Neural progenitor cell (in vitro differentiated cells): Measurements from ENCODE around the gene SMTNL2.

Source experiments
- EZH2 ChIP-seq: fragments of 200-600 bp; sonication (generic); IDR thresholded peaks from 2 replicates; pipeline ENCODE4 v1.6.1; 2017; ENCODE audit warnings: antibody characterized with exemption, mild to moderate bottlenecking, moderate library complexity
- EZH2phosphoT487 ChIP-seq: fragments of 200-600 bp; sonication (generic); IDR thresholded peaks from 2 replicates; pipeline ENCODE4 v1.6.1; 2017; ENCODE audit warnings: antibody characterized with exemption
- TF ChIP-seq, protein P1 (sequence below): fragments of 200-600 bp; sonication (generic); IDR thresholded peaks from 2 replicates; pipeline ENCODE4 v1.5.1; 2017; ENCODE audit warnings: antibody characterized with exemption, mild to moderate bottlenecking

DNA sequence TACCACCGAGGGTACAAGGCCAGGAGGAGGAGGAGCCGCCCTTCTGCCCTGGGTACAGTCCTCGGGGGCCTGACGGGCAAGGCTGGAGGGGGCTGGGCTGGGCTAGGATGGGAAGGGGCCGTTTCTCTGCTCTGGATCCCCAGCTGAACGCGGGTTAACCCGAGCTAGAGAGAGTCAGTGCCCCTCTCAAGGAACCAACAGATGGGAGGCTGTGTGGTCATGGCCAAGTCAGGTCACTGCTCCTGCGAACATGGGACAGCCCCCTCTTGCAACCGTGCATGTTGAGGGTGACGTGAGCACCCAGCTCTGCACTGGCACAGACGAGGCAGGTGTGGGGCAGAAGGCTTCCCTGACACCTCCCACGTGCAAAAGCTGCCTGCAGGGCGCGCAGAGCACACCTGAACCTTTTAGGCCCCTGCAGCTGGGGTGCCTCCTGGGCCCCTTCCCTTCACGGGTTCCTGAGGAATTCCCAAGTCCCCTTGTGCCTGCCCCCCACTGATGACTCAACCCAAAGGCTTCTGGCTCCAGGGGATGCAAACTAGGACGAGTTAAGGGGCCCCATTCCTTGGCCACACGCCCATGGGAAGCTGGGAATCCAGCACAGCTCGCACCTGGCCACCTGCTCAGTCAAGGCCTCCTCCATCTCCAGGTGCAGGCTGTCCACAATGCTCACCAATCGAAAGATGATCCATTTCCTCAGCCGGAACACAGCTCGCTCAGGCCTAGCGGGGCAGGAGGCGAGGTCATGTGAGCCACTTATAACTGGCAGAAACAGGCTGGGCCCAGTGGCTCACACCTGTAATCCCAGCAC is 35.4 kb upstream of the SMTNL2 start:
- TF ChIP-seq EZH2 (no peak), EZH2phosphoT487 (no peak)
- TF ChIP-seq, protein P1, sequence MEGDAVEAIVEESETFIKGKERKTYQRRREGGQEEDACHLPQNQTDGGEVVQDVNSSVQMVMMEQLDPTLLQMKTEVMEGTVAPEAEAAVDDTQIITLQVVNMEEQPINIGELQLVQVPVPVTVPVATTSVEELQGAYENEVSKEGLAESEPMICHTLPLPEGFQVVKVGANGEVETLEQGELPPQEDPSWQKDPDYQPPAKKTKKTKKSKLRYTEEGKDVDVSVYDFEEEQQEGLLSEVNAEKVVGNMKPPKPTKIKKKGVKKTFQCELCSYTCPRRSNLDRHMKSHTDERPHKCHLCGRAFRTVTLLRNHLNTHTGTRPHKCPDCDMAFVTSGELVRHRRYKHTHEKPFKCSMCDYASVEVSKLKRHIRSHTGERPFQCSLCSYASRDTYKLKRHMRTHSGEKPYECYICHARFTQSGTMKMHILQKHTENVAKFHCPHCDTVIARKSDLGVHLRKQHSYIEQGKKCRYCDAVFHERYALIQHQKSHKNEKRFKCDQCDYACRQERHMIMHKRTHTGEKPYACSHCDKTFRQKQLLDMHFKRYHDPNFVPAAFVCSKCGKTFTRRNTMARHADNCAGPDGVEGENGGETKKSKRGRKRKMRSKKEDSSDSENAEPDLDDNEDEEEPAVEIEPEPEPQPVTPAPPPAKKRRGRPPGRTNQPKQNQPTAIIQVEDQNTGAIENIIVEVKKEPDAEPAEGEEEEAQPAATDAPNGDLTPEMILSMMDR: no peak
